ENCODE results near the gene OTULINL. TPM values are rescaled to one million over a fixed set of nuclear protein-coding genes. Genes with fewer than 3 reads are reported as not detected.

OTULINL gene
- polyA plus RNA-seq, 3 donors, result 56.8 to 107 (median 92.9) TPM

- Mint-ChIP-seq H3K4me3 (no peak overlapping the region), H3K36me3 (peaks cover 67 to 87% of the 10 kb centered on the region in 2 donors), H3K27me3 (ENCODE audit: low read depth in 3 of 3) (no peaks in the 10 kb centered on the region), H3K9me3 (no peaks in the 10 kb centered on the region), H3K27ac (peak overlapping the region; percentile 48 to 87 (median 81)), H3K4me1 (peaks cover 32% of the 10 kb centered on the region)
- peak in 1 of 3 donors; percentile 35 for DNase-seq
- Histone ChIP-seq H3K79me2 (ENCODE audit: insufficient read depth, low read length) (peaks cover 84% of the 10 kb centered on the region), H3K27me3 (ENCODE audit: control insufficient read depth in 2 of 2, insufficient read depth in 2 of 2, low read length in 2 of 2) (no peaks in the 10 kb centered on the region), H3K4me2 (replicated peaks; ENCODE audit: extremely low read depth, low read length, poor library complexity, severe bottlenecking) (no peak overlapping the region), H3K9ac (ENCODE audit: insufficient read depth, low read length, poor library complexity, severe bottlenecking) (no peak overlapping the region), H2AFZ (ENCODE audit: insufficient read depth, low read depth, low read length, poor library complexity, severe bottlenecking) (no peak overlapping the region), H3K27ac (ENCODE audit: low read depth in 1 of 2, low read length in 2 of 2) (peak overlapping the region in 1 of 2 donors; percentile 74), H3K9me3 (replicated peaks in 1 of 2; ENCODE audit: control insufficient read depth in 1 of 2, insufficient read depth in 1 of 2, low read length in 2 of 2) (no peaks in the 10 kb centered on the region), H4K20me1 (ENCODE audit: insufficient read depth, low read length) (peaks cover 96% of the 10 kb centered on the region), H3K4me3 (replicated peaks in 1 of 3; ENCODE audit: low read depth in 2 of 3, low read length in 3 of 3) (no peak overlapping the region), H3K36me3 (replicated peaks in 1 of 2; ENCODE audit: control insufficient read depth in 1 of 2, insufficient read depth in 2 of 2, low read length in 2 of 2) (peaks cover 79 to 97% of the 10 kb centered on the region in 2 donors), H3K4me1 (ENCODE audit: control insufficient read depth in 1 of 2, insufficient read depth in 2 of 2, low read length in 2 of 2) (peaks cover 22 to 32% of the 10 kb centered on the region in 2 donors)
- intact Hi-C loops (cut with micrococcal nuclease), result no loop called here
- no peak for TF ChIP-seq CTCF (IDR thresholded peaks at IDR 0.05)
- no CpG with 5 or more reads among the region's 2 CpGs for WGBS (ENCODE audit: insufficient coverage)
These were observed 26.6 kb downstream of the OTULINL start for GRCh38 chr5:14608169-14608568.

- Mint-ChIP-seq H3K9me3 (no peaks in the 10 kb centered on the region), H3K4me1 (peaks cover 20% of the 10 kb centered on the region), H3K36me3 (peaks cover 72 to 90% of the 10 kb centered on the region in 2 donors), H3K27ac (peak overlapping the region in 2 of 7 donors; percentile 7 to 34), H3K27me3 (ENCODE audit: low read depth in 3 of 3) (no peaks in the 10 kb centered on the region), H3K4me3 (no peak overlapping the region)
- no peaks in the 10 kb centered on the region for H3K27me3 ChIP-seq (ENCODE audit: control insufficient read depth in 2 of 2, insufficient read depth in 2 of 2, low read length in 2 of 2)
- H3K4me2 ChIP-seq (replicated peaks; ENCODE audit: extremely low read depth, low read length, poor library complexity, severe bottlenecking), result no peak overlapping the region
- peaks cover 68% of the 10 kb centered on the region for H3K79me2 ChIP-seq (ENCODE audit: insufficient read depth, low read length)
- H3K4me3 ChIP-seq (replicated peaks in 1 of 3; ENCODE audit: low read depth in 2 of 3, low read length in 3 of 3), result no peak overlapping the region
- no peak for TF ChIP-seq CTCF (IDR thresholded peaks at IDR 0.05)
- intact Hi-C loops (cut with micrococcal nuclease), result no loop called here
- DNase-seq, result no peak
- H3K9ac ChIP-seq (ENCODE audit: insufficient read depth, low read length, poor library complexity, severe bottlenecking), result no peak overlapping the region
- H3K9me3 ChIP-seq (replicated peaks in 1 of 2; ENCODE audit: control insufficient read depth in 1 of 2, insufficient read depth in 1 of 2, low read length in 2 of 2), result no peaks in the 10 kb centered on the region
- peaks cover 83 to 97% of the 10 kb centered on the region in 2 donors for H3K36me3 ChIP-seq (replicated peaks in 1 of 2; ENCODE audit: control insufficient read depth in 1 of 2, insufficient read depth in 2 of 2, low read length in 2 of 2)
- H2AFZ ChIP-seq (ENCODE audit: insufficient read depth, low read depth, low read length, poor library complexity, severe bottlenecking), result no peak overlapping the region
- H3K27ac ChIP-seq (ENCODE audit: low read depth in 1 of 2, low read length in 2 of 2), result peak overlapping the region in 1 of 2 donors; percentile 52
- H4K20me1 ChIP-seq (ENCODE audit: insufficient read depth, low read length), result peaks cover 94% of the 10 kb centered on the region
- peaks cover 16 to 21% of the 10 kb centered on the region in 2 donors for H3K4me1 ChIP-seq (ENCODE audit: control insufficient read depth in 1 of 2, insufficient read depth in 2 of 2, low read length in 2 of 2)
- no CpG with 5 or more reads among the region's 2 CpGs for WGBS (ENCODE audit: insufficient coverage)
These were observed 30.1 kb downstream of the OTULINL start for GRCh38 chr5:14611737-14612136.

All from CD14-positive monocyte (primary cell).